Stimulated activated CD4-positive, alpha-beta T cell treated with anti-CD3 and anti-CD28 coated beads, Interleukin-12 subunit alpha, Interleukin-12 subunit beta, amount 100 ng/mL, for 48 hours (primary cell): ENCODE results near the gene RAD54L.
A peak's percentile ranks its signal among the peaks of the same experiment; 100 is the strongest.

Experiments used
- DNase-seq, 3 donors: peaks; one replicate each; pipeline ENCODE4 v3.0.0-alpha.2; 2020; ENCODE audit warnings: low read depth in 2 of 3, low spot score in 1 of 3

The RAD54L gene

DNA sequence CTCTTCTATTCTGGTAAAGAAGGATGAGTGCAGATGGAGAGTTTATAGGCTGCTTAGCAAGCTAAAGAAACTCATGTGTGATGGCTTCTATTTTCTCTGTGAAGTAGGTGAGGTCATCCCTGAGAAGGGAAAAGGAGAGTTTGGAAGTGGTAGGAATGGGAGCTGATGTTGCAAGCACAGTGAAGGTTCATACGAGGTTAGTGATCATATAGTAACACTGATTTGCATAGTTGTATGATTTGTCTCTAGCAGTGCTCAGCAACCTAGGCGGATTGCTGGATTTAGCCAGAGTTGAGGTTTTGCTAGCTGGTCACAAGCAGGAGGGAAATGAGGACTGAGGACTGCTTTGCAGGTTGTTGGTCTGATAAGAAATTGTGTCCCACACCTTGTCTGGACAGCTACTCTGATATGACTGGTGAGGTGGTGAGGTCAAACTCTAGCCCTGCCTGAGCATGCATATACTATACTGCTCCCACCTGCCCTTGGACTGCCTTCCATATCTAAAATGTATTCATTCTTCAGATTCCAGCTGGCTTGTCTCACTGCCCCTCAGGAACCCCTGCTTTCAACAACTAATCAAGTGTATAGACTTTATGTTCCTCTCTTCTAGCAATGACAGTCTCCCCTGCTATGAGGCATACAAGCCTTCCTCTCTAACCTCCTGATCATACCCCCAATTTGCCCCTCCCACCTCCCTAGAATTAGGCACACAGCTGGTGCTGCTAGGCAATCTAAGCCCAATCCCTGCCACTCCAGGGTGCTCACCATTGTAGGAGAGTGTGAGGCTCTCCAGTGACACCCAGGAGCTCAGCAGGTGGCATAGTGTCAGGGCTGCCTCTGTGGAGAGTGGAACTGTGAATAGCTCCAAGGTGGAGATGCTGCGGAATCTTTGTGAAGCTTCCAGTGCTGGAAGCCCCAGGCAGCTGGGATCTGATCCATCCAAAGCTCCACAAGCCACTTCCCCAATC lies 37.3 kb downstream of the RAD54L start:
- DNase-seq, result no peak

DNA sequence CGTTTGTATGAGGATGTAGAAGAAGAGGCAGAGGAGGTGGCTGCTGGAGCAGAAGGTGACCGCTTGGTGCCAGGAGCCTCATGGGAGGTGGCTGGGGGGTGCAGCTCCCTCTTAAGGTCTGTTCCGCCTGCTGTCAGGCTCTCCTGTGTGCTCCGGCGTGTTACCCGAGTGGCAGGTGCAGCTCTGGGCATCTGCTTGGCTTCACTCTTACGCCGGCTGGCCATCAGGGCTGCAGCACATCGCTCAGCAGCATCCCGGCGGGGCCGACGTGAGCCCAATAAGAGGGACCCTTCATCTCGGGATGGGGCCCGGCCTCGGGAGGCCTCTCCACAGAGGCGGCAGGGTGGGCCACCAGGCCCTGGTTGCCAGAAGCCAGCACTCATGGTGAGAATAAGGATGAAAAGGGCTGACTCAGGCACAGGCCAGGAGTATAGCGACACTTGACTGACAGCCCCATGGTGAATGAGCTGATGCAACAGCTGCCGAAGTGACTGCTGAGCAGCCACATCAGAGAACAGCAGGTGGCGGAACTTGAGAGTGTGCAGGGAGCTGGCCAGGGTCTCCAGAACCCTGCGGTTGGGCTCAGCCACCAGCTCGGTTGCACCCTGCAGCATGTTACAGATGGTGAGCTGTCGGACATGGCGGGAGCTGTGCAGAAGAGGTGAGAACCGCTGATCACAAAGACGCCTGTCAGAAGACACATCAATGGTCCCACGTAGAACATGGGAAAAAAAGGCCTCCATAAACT lies 38.3 kb downstream of the RAD54L start:
- peak in 2 of 3 donors; percentile 20 to 41 for DNase-seq

DNA sequence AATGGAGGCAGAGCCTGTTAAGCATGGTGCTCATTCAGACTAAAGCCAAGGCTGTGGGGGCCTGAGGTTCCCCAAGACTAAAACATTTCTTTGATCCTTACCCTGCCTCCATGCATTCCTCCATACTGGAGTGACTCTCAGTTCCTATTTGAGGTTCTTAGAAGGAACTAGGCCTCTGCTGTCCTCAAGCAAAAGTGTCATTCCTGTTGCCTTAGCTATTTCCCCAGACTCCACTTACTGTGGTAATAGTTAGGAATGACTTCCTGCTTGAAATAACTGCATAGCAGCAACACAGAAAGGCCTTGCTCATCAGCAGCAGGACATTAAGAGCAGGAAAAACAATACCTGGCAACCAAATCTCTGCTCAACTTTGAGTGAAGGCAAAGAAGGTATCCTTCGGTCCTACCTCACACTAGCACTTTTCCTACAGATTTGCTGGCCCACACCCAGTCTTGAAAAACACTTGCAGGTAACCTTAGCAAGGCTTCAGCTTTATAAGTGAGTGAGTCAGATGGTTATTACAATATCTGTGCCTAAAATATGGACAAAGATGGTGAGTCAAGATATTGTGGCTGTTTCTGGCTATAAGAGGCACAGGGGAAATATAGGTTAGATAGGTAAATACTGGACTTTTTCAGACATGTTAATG lies 41.0 kb downstream of the RAD54L start:
- no peak for DNase-seq

DNA sequence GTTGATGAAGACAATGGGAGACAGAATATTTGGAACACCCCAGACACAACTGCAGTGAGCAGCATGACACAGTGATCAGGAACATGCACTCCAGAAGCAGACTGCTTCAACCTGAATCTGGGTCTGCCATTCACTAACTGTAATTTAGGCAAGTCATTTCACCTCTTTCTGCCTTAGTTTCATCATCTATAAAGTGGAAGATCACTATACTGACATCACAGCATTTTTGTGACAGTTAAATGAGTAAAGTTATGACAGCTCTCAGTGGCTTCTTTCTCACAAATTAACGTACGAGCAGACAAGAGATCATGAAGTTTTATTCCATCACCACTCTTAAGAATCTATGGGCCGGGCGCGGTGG lies 41.6 kb downstream of the RAD54L start:
- no peak for DNase-seq

DNA sequence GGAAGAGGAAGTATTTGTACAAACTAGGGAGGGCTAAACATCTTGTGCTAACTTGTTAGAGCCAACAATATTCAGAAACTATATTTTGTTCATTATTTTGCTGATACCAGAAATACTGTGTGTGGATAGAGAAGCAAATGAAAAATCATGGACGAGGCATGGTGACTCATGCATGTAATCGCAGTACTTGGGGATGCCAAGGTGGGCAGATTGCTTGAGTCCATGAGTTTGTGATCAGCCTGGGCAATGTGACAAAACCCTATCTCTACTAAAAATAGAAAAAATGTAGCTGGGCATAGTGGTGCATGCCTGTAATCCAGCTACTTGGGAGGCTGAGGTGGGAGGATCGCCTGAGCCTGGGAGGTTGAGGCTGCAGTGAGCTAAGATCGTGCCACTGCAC lies 42.4 kb downstream of the RAD54L start:
- DNase-seq, result no peak

DNA sequence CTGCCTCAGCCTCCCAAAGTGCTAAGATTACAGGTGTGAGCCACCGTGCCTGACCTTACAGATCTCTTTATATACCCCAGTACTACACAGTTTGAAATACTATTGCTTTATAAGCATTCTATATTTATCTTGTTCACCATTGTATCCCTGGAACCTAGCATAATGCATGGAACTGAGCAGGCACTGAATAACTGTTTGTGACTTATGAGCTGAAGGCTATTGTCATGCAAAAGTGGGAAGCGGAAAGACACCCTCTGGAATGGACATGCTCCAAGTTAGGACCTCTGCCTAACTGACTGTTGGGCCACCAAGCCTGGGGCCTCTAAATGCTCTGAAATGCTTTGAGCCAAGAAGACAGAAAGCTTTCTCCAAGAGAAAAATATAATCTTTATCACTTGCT lies 47.7 kb downstream of the RAD54L start:
- DNase-seq, result no peak

DNA sequence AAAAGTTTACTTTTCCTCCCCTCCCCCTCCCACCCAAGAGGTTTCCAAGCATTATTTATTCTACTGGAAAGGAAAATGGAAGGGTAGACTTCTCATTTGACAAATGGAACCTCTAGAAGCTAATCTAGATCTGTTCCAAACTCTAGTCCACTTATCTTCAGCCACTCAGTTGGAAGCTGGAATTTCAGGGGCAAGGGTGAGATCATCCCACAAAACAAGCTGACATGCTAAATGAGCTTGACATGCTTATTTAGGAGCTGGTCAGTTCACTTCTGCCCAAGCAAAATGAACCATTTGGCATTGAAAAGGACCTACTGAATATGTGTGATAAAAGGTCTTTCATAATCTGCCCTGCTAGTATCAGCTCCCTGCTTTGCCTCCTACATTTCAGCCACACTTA lies 50.8 kb downstream of the RAD54L start:
- no peak for DNase-seq

DNA sequence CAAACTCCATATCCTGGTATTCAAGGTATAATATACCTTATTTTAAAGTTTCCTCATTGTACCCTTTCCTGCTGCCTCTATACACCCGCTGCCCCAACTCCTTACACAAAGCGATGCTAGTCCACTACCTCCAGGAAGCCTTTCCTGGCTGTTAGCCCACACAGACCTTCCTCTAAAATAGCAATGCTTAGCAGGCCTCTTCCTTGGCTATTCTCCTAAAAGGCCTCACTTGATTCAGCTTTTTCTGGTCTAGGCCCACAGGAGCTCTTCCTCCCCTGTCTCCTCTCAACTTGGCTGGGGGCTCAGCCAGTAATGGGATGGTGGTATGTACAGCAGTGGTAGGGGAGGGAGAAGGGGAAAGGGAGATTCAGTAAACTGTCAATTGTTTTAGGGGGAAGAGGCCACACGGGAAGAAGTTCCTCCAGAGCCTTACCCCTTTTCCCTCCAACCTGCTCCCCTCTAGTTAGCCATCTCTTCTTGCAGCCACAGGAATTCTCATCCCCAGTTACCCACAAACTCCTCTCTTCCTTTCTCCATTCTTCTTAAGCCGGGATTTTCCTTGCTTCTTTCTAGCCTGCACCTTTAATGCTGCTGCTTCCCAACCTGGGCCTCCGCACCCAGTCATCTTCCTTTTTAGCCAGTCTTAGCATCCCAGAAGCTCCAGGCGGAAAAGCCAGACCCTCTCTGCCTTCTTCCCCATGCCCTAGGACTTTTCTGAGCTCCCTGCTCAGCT lies 53.3 kb downstream of the RAD54L start:
- DNase-seq, result no peak

DNA sequence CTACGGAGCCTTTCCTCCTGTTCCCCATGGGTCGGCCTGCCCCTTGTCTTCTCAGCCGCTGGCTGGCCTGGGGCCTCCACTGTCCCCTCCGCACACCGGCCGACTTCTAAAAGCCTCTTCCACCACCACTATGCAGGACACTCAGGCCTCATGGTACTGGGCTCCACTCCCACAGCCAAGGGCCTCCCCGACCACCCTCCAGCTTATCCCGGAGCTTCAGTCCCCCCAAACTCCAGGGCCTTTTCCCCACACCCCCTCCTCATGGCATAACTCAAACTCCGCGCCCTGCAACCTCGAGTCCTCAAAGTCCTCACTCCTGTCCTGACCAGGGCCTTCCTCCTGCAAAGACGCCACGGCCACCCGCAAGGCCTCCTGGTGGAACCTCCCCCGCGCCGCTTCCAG lies 53.8 kb downstream of the RAD54L start:
- DNase-seq, result no peak

DNA sequence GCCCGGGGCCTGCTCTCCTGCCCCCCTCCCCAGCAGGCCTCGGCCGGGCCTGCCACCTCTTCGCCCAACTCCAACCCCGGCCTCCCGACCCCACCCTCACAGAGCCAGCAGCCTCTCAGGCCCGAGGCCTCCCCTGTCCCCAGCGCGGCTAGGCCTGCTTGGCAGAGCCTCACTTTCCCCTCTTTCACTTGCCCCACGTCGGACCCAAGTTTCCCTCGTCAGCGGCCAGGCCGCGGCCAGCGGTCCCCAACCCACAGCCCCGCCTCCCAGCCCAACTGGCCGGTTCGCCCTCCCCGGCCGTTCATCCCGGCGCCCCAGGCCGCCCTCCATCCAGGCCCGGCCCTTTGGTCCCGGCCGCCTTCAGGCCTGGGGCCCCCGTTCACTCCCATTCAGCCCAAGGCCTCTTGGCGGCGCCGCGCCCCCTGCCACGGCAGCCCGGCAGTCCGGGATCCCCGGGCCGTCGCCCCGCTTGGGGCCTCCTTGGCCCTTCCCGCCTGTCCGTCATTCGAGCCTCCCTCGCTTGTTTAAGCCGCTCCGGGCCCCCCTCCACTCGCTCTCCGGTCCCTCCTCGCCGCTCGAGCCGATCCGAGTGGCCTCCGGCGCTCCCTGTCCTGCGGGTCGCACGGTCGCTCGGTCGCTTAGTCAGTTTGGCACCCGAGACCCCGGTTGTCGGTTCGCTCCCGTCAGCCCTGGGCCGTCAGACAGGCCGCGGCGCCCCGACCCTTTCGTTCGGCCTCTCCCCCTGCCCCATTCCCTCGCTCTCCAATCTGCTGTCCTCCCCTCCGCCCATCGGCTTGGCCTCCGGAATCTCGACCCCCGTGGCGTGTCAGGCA lies 54.5 kb downstream of the RAD54L start:
- peak; percentile 24 to 39 (median 25) for DNase-seq

DNA sequence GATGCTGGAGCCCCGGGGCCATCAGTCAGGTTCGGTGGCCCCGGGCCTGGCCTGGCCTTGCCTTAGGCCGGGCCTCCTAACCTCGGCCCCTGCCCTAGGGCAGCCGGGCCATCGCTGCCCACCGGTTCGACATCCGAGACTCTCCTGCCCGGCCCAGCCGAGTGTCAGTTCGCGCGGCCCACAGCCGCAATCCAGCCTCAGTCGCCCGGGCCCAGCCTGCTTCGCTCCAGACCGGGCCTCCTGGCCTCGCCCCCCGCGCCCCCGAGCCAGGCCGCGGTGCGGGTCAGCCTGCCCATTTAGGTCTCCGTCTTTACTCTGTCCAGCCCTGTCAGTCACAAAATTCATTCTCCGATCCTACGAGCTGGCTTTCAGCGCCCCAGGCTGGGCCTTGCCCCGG lies 55.1 kb downstream of the RAD54L start:
- peak in 1 of 3 donors; percentile 13 for DNase-seq

DNA sequence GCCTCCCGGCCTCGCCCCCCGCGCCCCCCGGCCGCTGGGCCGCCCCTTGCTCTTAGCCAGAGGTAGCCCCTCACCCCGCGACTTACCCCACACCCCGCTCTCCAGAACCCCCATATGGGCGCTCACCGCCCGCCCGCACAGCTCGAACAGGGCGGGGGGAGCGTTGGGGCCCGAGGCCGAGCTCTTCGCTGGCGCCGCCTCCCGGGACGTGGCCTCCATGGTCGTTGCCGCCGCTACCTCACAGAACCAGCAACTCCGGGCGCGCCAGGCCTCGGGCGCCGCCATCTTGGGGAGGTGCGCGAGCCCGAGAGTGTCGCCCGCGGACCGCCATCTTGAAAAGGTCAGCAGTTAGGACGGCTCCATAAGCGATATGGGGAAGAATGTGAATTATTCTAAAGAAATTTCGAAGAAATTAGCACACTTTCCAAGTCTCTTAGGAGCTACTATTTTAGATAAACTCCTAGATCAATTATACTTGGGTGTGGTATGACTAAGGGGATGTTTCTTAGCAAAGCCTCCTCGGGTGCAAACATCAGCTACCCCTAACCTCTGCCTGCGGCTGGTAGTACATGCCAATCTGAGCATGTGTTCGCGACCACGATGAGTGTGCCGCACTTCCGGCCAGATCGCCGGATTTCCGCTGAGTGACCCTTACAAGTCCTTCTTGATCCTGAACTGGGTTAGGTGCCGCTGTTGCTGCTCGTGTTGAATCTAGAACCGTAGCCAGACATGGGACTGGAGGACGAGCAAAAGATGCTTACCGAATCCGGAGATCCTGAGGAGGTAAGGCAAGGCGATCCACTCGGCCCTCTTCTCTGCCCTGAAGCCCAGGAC lies 55.7 kb downstream of the RAD54L start, which contains the start of the genes LRRC41 and UQCRH:
LRRC41 (minus strand) TSS at position 579 of the 834 bp plus-strand sequence; CDS start at position 285, 294 bp downstream.
UQCRH (plus strand) TSS at position 661 of the 834 bp plus-strand sequence; CDS start at position 730, 69 bp downstream.
- DNase-seq, result peak; percentile 88 to 92 (median 89)

DNA sequence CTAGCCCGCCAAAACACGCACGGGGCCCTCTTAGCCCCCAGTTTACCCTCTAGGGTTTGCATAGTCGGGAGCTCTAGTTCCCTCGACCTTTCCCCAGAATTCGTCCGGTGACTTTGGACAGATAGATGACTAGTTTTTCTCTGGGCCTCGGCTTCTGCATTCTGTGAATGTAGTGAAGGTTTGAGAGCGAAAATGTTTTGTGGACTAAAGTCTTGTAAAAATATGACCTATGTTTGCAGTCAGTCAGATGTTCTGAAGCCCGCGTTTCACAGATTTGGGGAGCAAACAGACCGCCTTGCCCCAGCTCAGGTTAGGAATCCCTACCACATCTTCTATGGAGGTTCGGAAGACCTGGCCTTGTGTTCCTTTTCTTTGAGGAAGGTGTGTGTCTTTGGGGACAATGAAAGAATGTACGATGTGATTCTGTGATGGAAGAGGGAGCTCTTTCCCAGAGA lies 56.3 kb downstream of the RAD54L start:
- DNase-seq, result no peak

DNA sequence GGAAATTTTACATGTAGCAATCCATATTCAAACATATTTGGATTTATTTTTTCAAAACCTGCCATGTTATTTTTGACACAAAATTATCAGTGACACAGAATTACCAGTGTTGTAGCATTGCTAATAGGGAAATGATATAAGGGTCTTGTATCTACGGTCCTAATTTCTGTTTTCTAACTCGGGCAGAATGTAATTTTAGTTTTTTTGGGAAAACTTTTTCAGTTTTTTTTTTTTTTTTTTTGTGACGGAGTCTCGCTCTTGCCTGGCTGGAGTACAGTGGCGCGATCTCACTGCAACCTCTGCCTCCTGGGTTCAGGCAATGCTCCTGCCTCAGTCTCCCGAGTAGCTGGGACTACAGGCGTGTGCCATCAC lies 58.6 kb downstream of the RAD54L start:
- DNase-seq, result no peak

DNA sequence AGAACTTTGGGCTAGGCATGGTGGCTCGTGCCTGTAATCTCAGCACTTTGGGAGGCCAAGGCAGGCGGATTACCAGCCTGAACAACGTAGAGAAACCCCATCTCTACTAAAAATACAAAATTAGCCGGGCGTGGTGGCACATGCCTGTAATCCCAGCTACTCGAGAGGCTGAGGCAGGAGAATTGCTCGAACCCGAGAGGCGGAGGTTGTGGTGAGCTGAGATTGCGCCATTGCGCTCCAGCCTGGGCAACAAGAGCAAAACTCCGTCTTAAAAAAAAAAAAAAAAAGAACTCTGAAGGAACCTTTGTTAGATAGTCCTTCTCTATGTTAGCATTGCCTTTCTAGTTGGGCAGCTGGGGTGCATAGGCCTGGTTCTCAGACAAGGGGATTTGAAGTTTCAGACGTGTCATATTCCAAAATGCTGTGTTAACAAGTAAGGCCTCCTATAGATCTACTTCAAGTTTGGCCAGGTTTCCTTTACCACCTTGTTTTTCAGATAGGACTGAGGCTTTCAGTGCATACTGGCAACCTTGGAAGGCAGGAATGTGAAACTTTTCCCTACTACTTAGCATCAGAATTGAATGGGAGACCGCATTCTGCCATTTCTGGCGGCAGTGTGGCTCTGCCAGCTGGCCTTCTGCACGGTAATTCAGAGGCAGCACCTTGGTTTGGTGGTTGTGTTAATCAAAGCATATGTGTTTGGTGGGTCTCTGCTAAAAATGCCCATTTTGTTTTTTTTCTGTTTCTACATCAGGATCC lies 62.0 kb downstream of the RAD54L start:
- no peak for DNase-seq

DNA sequence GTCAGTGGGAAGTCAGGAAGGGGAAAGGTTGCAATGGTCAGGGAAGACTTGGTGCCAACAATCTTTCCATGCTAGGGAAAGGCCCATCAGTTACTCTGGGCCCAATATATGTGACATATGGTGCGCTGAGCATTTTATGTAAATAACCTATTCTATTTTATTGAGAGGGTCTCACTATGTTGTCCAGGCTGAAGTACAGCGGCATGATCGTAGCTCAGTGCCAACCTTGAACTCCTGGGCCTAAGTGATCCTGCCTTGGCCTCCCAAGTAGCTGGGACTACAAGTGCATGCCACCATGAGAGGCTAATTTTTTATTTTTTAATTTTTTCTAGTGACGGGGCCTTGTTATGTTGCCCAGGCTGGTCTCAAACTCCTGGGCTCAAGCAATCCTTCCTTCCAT lies 62.8 kb downstream of the RAD54L start:
- DNase-seq, result no peak

DNA sequence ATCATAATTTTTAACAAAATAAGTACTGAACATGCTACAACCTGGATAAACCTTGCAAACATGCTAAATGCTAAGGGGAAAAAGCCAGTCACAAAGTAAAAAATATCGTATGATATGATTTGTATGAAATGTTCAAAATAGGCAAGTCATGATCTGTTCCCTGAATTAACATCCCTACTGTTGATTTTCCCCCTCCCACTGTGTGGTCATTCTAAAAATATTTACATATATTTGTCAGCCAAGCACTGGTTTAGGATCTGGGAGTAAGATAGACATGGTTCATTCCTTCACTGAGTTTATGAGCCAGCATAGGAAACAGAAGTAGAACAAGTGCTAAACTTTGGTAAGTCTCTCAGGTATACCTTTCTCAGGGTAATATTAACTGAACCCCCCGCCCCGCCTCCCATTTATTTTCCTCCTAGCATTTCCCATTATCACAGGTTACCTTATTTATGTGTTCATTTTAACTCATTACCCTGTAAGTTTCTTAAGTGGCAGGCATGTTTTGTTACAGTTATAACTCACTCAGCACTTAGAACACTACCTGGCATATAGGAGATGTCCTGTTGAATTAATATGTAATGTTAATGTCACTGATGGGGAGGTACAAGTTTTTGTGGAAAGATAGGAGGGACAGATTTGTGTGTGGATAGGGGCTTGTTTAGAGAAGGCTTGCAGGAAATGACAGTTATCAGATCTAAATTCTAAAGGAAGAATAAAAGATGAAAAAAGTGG lies 68.3 kb downstream of the RAD54L start:
- DNase-seq, result no peak

DNA sequence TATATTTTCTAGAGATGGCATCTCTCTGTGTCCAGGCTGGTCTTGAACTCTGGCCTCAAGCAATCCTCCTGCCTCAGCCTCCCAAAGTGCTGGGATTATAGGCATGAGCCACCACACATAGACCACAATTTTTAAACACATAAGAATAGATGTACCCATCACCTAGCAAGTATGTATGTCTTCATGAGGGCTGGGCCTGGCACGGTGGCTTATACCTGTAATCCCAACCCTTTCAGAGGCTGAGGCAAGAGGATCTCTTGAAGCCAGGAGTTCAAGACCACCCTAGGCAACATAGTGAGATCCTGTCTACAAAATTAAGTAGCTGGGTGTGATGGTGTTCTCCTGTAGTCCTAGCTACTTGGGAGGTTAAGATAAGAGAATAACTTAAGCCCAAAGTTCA lies 69.8 kb downstream of the RAD54L start:
- no peak for DNase-seq
